COLO829 (cell line): ENCODE measurements around the gene HSFX3.
"Not testable (repeated sequence)": the region's sequence is repeated elsewhere in the genome, so short reads cannot be mapped to it uniquely, and the experiment has no call there.

Source experiments
- DNase-seq: peaks from one replicate; pipeline ENCODE4 v3.0.0; 2012; ENCODE audit warnings: low spot score

HSFX3 gene

DNA sequence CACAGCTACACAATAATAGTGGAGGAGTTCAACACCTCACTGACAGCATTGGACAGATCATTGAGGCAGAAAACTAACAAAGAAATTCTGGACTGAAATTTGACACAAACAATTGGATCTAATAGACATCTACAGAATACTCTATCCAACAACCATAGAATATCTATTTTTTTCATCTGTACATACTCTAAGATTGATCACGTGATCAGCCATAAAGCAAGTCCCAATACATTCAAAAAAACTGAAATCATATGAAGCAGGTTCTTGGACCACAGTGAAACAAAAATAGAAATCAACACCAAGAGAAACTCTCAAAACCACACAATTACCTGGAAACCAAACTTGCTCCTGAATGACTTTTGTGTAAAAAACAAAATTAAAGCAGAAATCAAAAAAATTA is 32.4 kb downstream of the HSFX3 start:
- DNase-seq: no peak

DNA sequence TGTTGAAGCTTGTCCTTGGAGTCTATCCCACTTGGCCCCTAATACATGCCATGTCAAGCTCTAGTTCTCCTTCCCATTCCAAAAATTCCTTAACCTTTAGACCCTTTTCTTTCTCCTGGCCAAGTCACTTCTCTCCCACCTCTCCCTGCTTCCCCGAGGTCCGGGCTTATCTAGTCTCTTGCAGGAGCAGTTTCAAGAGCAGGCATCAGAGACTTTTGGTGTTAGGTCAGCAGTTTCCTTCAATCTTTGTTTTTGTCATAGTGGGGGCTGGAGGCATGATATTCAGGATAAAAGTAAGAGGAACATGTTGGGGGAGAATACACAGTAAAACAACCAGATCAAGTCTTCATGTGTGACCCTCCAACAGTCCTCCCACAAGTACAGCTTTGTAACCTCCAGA is 33.1 kb downstream of the HSFX3 start:
- DNase-seq: no peak

DNA sequence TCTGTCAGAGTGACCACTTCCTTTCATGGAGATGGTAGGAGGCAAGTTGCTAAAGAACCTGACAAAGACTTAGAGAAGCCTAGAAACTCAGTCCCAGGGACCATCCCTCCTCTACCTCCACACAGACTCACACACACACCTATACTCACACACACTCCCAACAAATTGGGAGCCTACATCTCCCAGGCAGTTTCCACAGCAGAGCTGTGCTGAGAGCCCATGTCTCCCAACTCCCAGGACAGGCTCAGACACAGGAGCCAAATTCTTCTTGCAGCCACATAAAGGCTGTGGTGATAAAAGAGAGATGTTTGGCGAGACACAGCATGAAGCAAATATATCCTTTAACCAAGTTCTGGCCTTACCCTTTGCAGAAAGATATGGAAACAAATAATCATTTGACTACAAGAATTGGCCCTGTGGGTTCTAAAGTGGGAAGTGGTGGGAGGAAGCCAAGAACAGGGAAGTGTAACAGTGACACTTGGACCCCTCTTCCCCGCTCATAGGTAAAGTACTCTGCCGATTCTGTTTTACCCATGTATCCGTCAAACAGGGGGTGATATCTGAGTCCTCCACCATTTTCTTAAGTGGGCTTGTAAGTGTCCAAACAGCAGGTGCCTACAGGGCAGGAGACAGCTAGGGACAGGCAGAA is 33.6 kb downstream of the HSFX3 start:
- no peak for DNase-seq

GRCh38 chrX:149513825-149514428 is 35.8 kb downstream of the HSFX3 start:
- DNase-seq: no peak

DNA sequence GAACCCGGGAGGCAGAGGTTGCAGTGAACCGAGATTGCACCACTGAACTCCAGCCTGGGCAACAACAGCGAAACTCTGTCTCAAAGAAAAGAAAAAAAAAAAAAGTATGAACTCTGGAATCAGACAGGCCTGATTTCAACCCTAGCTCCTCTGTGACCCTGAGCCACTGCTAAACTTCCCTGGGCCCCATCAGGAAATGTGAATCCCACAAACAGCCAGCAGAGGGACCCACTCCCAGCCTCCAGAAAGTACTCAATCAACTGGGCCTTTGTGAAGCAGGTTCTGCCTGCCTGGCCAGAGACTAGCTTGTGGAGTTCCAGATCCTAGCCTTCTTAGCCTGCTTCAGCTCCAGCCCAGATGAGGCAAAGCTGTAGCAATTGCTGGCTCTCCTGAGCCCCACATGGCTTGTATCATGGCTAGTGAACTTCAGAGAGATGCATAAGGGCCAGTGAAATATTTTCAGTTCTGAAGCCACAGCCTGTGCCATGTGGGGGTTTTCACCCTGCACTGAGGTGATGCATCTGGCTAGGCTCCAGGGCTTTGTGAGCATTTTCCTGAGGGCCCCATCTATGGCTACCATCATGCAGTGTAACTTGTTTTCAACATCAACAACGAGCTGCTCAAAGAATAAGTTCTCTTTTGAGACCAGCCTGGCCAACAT is 37.4 kb downstream of the HSFX3 start:
- DNase-seq: peak; percentile 51

DNA sequence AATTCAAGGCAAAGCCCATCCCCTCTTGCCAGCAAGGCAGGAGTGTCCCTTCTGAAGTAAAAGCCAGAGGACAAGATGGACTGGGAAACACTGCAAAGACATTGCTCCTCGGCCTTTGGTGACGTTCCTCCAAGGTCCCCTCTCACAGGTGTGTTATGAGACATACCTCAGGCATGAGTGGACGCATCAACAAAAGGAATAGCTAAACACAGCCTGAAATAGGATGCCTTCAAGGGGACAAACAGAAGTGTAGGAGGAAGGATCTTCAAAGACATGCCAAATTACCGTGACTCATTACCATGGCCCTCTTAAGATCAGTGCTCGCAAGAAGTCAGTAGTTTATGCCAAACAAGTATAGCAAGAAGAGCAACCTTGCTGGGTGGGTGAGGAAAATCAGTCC is 38.6 kb downstream of the HSFX3 start:
- no peak for DNase-seq

DNA sequence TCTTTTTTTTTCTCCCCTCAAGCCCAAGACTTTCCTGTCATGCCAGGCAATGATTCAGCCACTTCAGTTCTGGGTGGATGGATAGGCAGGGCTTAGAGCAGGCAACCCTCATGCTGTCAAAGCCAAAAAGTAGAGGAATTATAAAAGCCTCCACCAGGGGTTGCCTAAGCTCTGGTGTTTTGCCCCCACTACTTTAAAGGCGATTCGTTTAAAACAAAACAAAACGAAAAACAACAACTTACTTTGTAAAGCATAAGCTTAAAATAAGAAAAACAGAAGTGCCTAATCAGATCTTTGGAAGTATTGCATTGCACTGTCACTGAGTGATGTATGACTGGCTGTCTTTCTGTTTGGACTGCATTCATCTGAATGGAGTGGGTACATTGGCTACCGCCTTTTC is 39.3 kb downstream of the HSFX3 start:
- no peak for DNase-seq

GRCh38 chrX:149508467-149508866 is 41.3 kb downstream of the HSFX3 start:
- no peak for DNase-seq

- DNase-seq: no peak
These were observed 43.4 kb downstream of the HSFX3 start for GRCh38 chrX:149506349-149506748.

DNA sequence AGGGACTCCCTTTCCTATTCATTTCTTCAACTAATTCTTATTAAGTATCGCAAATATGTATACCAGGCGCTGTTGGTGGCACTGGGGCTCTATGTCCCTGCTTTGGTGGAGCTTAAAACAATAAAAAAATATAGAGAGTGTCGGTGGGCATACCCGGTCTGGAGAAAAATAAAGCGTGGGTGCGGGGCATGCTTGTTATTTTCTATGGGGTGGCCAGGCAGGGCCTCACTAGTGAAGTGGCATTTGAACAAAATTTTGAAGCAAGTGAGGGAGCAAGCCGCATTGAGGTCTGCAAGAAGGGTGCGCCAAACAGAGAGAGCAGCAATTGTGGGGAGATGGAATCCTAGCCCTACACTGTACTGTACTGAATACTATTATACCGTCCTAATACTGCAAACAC is 44.1 kb downstream of the HSFX3 start:
- DNase-seq: no peak

DNA sequence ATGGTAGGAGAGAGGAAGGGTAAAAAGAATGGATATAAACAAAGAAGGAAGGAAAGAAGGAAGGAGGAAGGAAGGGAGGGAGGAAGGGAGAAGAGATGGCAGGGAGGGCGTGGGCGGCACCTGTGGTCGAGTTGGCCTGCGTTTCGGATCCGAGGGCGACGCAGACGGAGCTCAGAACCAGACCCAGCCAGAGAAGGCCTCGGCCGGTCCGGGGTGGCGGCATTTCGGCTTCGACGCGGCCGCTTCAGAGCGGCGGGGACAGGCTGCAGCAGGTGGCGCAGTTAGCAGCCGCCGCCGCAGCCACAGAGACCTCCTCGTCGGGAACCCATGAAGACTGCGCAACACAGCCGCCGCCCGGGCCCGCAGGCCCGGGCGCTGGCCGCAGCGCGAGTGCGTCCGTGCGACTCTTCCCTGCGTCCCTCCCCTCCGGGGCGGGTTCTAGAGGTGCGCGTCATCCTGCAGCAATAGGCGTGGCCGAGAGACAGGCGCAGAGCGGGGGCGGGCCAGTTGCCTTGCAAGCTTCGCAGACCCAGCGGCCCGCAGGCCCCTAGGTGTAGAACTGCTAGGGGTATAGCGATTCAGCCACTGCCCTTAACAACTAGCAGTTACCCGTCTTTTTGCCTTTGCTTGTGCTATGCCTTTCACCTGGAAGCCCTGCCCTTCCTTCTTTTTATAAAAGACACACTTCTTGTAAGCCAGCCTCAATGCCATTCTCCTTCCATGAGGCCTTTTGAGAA is 44.6 kb downstream of the HSFX3 start, which contains the start of gene IDS:
Gene IDS, minus strand, starts transcription at position 392 of the 737 bp plus-strand sequence. Its CDS starts 169 bp downstream, at position 223.
- peak; percentile 81 for DNase-seq

- no peak for DNase-seq
These were observed 45.4 kb downstream of the HSFX3 start for GRCh38 chrX:149504226-149504914.

- DNase-seq: not testable (repeated sequence)
These were observed 46.3 kb downstream of the HSFX3 start for GRCh38 chrX:149503446-149503845.

- DNase-seq: not testable (repeated sequence)
These were observed 46.8 kb downstream of the HSFX3 start for GRCh38 chrX:149502923-149503322.

DNA sequence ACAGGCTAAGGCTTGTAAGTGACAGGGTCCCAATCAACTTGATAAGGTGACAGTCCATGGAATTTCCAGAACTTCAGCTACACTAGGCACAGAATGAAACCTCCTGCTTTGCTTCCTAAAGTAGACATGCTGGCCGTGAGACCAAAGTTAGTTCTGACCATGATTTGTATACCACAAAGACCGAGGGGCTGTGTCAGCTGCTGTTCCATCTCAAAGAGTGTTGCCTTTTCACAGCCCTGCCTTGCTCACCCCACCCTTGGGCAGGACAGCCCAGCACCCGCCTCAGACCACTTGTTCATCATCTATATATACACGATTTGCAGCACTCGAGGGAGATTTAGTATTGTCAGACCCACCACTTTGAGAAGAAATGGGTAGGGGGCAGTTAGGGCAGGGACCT is 50.0 kb downstream of the HSFX3 start:
- no peak for DNase-seq

DNA sequence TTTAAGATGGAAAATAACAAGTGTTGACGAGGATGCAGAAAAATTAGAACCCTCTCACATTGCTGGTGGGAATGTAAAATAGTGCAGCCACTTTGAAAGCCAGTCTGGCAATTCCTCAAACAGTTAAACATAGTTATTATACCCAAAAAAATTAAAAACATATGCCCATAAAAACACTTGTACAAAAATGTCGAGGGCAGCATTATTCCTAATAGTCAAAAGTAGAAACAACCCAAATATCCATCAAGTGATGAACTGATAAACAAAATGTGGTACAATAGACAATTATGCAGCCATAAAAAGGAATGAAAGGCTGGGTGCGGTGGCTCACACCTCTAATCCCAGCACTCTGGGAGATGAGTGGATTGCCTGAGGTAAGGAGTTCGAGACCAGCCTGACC is 51.0 kb downstream of the HSFX3 start:
- no peak for DNase-seq
